Duodenal mucosa (tissue), 2 donors: Measurements from ENCODE around the gene SOX6.

ENCODE experiments used
- H3K27ac ChIP-seq: one replicate; pipeline ENCODE4 v1.7.0; 2013; ENCODE audit warnings: low read depth, low read length
- H3K27me3 ChIP-seq, 2 donors: one replicate each; pipeline ENCODE4 v1.7.0; 2013; ENCODE audit warnings: low read length in 2 of 2, control low read depth in 1 of 2; ENCODE audit not compliant: insufficient read depth in 2 of 2, control insufficient read depth in 1 of 2
- H3K36me3 ChIP-seq, 2 donors: one replicate each; pipeline ENCODE4 v1.7.0; 2013; ENCODE audit warnings: low read length in 2 of 2, control low read depth in 1 of 2; ENCODE audit not compliant: insufficient read depth in 2 of 2, control insufficient read depth in 1 of 2
- H3K4me1 ChIP-seq, 2 donors: one replicate each; pipeline ENCODE4 v1.7.0; 2013; ENCODE audit warnings: low read length in 2 of 2, control low read depth in 1 of 2; ENCODE audit not compliant: insufficient read depth in 2 of 2, control insufficient read depth in 1 of 2
- H3K4me3 ChIP-seq, 2 donors: one replicate each; pipeline ENCODE4 v1.7.0; 2013; ENCODE audit warnings: low read length in 2 of 2, low read depth in 1 of 2
- H3K9ac ChIP-seq, 2 donors: one replicate each; pipeline ENCODE4 v1.7.0; 2013; ENCODE audit warnings: low read length in 2 of 2, low read depth in 1 of 2
- H3K9me3 ChIP-seq, 2 donors: one replicate each; pipeline ENCODE4 v1.7.0; 2013; ENCODE audit warnings: low read length in 2 of 2, control low read depth in 1 of 2; ENCODE audit not compliant: control insufficient read depth in 1 of 2

The SOX6 gene

GRCh38 chr11:16326679-16327297, 29.6 kb downstream of the SOX6 start:
- Histone ChIP-seq H3K27me3 (no peaks in the 10 kb centered on the region), H3K4me3 (no peak overlapping the region), H3K4me1 (no peaks in the 10 kb centered on the region), H3K9me3 (no peaks in the 10 kb centered on the region), H3K9ac (no peak overlapping the region), H3K36me3 (no peaks in the 10 kb centered on the region), H3K27ac (no peak overlapping the region)

- Histone ChIP-seq H3K4me3 (no peak overlapping the region), H3K9ac (no peak overlapping the region), H3K36me3 (no peaks in the 10 kb centered on the region), H3K27me3 (no peaks in the 10 kb centered on the region), H3K4me1 (no peaks in the 10 kb centered on the region), H3K9me3 (no peaks in the 10 kb centered on the region), H3K27ac (no peak overlapping the region)
These were observed 34.2 kb downstream of the SOX6 start for GRCh38 chr11:16322190-16322589.

- Histone ChIP-seq H3K9me3 (no peaks in the 10 kb centered on the region), H3K4me1 (no peaks in the 10 kb centered on the region), H3K27me3 (no peaks in the 10 kb centered on the region), H3K9ac (no peak overlapping the region), H3K4me3 (no peak overlapping the region), H3K27ac (no peak overlapping the region), H3K36me3 (no peaks in the 10 kb centered on the region)
These were observed 35.2 kb downstream of the SOX6 start for GRCh38 chr11:16321148-16321547.

- H3K36me3 ChIP-seq, result no peaks in the 10 kb centered on the region
- H3K9ac ChIP-seq, result no peak overlapping the region
- H3K27me3 ChIP-seq, result no peaks in the 10 kb centered on the region
- no peaks in the 10 kb centered on the region for H3K9me3 ChIP-seq
- no peaks in the 10 kb centered on the region for H3K4me1 ChIP-seq
- H3K27ac ChIP-seq, result no peak overlapping the region
- H3K4me3 ChIP-seq, result no peak overlapping the region
These were observed 38.0 kb downstream of the SOX6 start for GRCh38 chr11:16318320-16318719.

GRCh38 chr11:16317712-16318111, 38.6 kb downstream of the SOX6 start:
- no peak overlapping the region for H3K27ac ChIP-seq
- H3K4me1 ChIP-seq, result no peaks in the 10 kb centered on the region
- H3K9me3 ChIP-seq, result no peaks in the 10 kb centered on the region
- H3K36me3 ChIP-seq, result no peaks in the 10 kb centered on the region
- no peaks in the 10 kb centered on the region for H3K27me3 ChIP-seq
- H3K4me3 ChIP-seq, result no peak overlapping the region
- no peak overlapping the region for H3K9ac ChIP-seq

GRCh38 chr11:16313846-16314245, 42.5 kb downstream of the SOX6 start:
- no peaks in the 10 kb centered on the region for H3K9me3 ChIP-seq
- H3K9ac ChIP-seq, result no peak overlapping the region
- H3K36me3 ChIP-seq, result no peaks in the 10 kb centered on the region
- no peaks in the 10 kb centered on the region for H3K27me3 ChIP-seq
- H3K27ac ChIP-seq, result no peak overlapping the region
- no peaks in the 10 kb centered on the region for H3K4me1 ChIP-seq
- H3K4me3 ChIP-seq, result no peak overlapping the region

GRCh38 chr11:16312233-16312765, 44.0 kb downstream of the SOX6 start:
- no peaks in the 10 kb centered on the region for H3K27me3 ChIP-seq
- no peak overlapping the region for H3K4me3 ChIP-seq
- H3K4me1 ChIP-seq, result no peaks in the 10 kb centered on the region
- no peaks in the 10 kb centered on the region for H3K9me3 ChIP-seq
- H3K36me3 ChIP-seq, result no peaks in the 10 kb centered on the region
- H3K27ac ChIP-seq, result no peak overlapping the region
- no peak overlapping the region for H3K9ac ChIP-seq

- no peak overlapping the region for H3K27ac ChIP-seq
- no peak overlapping the region for H3K4me3 ChIP-seq
- H3K9ac ChIP-seq, result no peak overlapping the region
- no peaks in the 10 kb centered on the region for H3K27me3 ChIP-seq
- no peaks in the 10 kb centered on the region for H3K9me3 ChIP-seq
- H3K36me3 ChIP-seq, result no peaks in the 10 kb centered on the region
- H3K4me1 ChIP-seq, result no peaks in the 10 kb centered on the region
These were observed 44.5 kb downstream of the SOX6 start for GRCh38 chr11:16311831-16312230.

GRCh38 chr11:16310943-16311342, 45.4 kb downstream of the SOX6 start:
- Histone ChIP-seq H3K36me3 (no peaks in the 10 kb centered on the region), H3K9me3 (no peaks in the 10 kb centered on the region), H3K9ac (no peak overlapping the region), H3K27me3 (no peaks in the 10 kb centered on the region), H3K27ac (no peak overlapping the region), H3K4me3 (no peak overlapping the region), H3K4me1 (no peaks in the 10 kb centered on the region)

- Histone ChIP-seq H3K27ac (no peak overlapping the region), H3K9me3 (no peaks in the 10 kb centered on the region), H3K4me1 (no peaks in the 10 kb centered on the region), H3K36me3 (no peaks in the 10 kb centered on the region), H3K4me3 (no peak overlapping the region), H3K9ac (no peak overlapping the region), H3K27me3 (no peaks in the 10 kb centered on the region)
These were observed 47.1 kb downstream of the SOX6 start for GRCh38 chr11:16309226-16309625.
